HG03196 (cell line): ENCODE measurements around the gene MICAL3.
"Not testable (repeated sequence)": the region's sequence is repeated elsewhere in the genome, so short reads cannot be mapped to it uniquely, and the experiment has no call there.

Experiments
- ATAC-seq: cut with Tn5 transposase; IDR thresholded peaks from one replicate; pipeline ENCODE4 v1.9.1; 2021; ENCODE audit not compliant: unreplicated experiment

The MICAL3 gene

GRCh38 chr22:17941471-17942406 is 82.6 kb downstream of the MICAL3 start:
- no peak for ATAC-seq

GRCh38 chr22:17939579-17939978 is 84.8 kb downstream of the MICAL3 start:
- ATAC-seq, result no peak

GRCh38 chr22:17939011-17939410 is 85.3 kb downstream of the MICAL3 start:
- no peak for ATAC-seq

- no peak for ATAC-seq
Observed at GRCh38 chr22:17938484-17938924, 85.9 kb downstream of the MICAL3 start.

GRCh38 chr22:17932457-17932856 is 91.9 kb downstream of the MICAL3 start:
- ATAC-seq, result not testable (repeated sequence)

- no peak for ATAC-seq
Observed at GRCh38 chr22:17931400-17931825, 92.9 kb downstream of the MICAL3 start.

- no peak for ATAC-seq
Observed at GRCh38 chr22:17930455-17931313, 93.7 kb downstream of the MICAL3 start.

GRCh38 chr22:17929909-17930308 is 94.5 kb downstream of the MICAL3 start:
- no peak for ATAC-seq

- no peak for ATAC-seq
Observed at GRCh38 chr22:17928391-17928790, 96.0 kb downstream of the MICAL3 start.

- ATAC-seq, result no peak
Observed at GRCh38 chr22:17927062-17927461, 97.3 kb downstream of the MICAL3 start.

- no peak for ATAC-seq
Observed at GRCh38 chr22:17926516-17926915, 97.8 kb downstream of the MICAL3 start.

GRCh38 chr22:17925431-17925841 is 98.9 kb downstream of the MICAL3 start:
- no peak for ATAC-seq

- no peak for ATAC-seq
Observed at GRCh38 chr22:17924735-17925364, 99.5 kb downstream of the MICAL3 start.

- ATAC-seq, result no peak
Observed at GRCh38 chr22:17924076-17924475, 100.3 kb downstream of the MICAL3 start.

- no peak for ATAC-seq
Observed at GRCh38 chr22:17922925-17923903, 101.1 kb downstream of the MICAL3 start.

GRCh38 chr22:17921871-17922821 is 102.2 kb downstream of the MICAL3 start:
- no peak for ATAC-seq

- no peak for ATAC-seq
Observed at GRCh38 chr22:17920992-17921650, 103.2 kb downstream of the MICAL3 start.

GRCh38 chr22:17920145-17920605 is 104.2 kb downstream of the MICAL3 start:
- no peak for ATAC-seq
